Measurements from ENCODE around the gene GAPVD1.

- no peak for TF ChIP-seq ZNF274 (IDR thresholded peaks at IDR 0.05; ENCODE audit: low read depth, low read length)
- TF ChIP-seq SUZ12 (IDR thresholded peaks at IDR 0.05; ENCODE audit: extremely low read depth, insufficient read depth, insufficient read length), result no peak
These were observed 152.0 kb downstream of the GAPVD1 start for GRCh38 chr9:125413579-125413978.

Data from NT2/D1 (cell line).